ENCODE data around the gene ERCC6L.
A peak's percentile ranks its signal among the peaks of the same experiment; 100 is the strongest.

ERCC6L gene, protein sequence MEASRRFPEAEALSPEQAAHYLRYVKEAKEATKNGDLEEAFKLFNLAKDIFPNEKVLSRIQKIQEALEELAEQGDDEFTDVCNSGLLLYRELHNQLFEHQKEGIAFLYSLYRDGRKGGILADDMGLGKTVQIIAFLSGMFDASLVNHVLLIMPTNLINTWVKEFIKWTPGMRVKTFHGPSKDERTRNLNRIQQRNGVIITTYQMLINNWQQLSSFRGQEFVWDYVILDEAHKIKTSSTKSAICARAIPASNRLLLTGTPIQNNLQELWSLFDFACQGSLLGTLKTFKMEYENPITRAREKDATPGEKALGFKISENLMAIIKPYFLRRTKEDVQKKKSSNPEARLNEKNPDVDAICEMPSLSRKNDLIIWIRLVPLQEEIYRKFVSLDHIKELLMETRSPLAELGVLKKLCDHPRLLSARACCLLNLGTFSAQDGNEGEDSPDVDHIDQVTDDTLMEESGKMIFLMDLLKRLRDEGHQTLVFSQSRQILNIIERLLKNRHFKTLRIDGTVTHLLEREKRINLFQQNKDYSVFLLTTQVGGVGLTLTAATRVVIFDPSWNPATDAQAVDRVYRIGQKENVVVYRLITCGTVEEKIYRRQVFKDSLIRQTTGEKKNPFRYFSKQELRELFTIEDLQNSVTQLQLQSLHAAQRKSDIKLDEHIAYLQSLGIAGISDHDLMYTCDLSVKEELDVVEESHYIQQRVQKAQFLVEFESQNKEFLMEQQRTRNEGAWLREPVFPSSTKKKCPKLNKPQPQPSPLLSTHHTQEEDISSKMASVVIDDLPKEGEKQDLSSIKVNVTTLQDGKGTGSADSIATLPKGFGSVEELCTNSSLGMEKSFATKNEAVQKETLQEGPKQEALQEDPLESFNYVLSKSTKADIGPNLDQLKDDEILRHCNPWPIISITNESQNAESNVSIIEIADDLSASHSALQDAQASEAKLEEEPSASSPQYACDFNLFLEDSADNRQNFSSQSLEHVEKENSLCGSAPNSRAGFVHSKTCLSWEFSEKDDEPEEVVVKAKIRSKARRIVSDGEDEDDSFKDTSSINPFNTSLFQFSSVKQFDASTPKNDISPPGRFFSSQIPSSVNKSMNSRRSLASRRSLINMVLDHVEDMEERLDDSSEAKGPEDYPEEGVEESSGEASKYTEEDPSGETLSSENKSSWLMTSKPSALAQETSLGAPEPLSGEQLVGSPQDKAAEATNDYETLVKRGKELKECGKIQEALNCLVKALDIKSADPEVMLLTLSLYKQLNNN

DNA sequence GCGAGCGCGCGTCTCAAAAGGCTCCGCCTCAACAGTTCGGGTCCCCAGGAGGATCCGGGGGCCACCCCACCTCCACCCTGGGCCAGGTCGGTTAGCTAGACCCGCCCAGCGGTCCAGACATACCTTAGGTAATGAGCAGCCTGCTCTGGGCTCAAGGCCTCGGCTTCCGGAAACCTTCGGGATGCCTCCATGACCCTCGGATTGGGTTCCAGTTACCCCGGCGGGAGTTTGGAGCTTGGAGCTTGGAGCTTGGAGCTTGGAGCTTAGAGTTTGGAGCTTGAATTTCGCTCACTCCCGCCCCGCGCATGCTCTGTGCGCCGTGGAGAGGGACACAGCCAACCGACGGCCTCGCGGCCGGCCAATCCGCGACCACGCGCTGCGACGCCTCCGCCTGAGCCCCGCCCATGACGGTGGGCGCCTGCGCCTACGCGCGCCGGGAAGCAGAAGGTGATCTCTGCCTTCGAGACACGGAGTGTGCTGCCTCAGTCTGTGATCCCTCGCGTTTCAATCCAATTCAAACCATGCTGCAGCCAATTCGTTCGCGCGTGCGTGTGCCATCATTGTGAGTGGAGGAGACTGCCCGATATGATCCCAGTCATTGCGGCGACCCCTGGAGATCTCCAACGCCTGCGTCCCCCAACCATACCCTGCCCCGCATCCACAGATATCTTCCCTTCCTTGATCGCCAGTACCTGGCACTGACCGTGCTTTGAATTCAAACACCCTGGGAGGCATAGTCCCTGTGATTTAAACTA, at the start of gene ERCC6L:
TSS of gene ERCC6L (minus strand) at position 307 of the 755 bp plus-strand sequence. CDS start at position 191, 116 bp downstream.
- peak; percentile 94 for DNase-seq

DNA sequence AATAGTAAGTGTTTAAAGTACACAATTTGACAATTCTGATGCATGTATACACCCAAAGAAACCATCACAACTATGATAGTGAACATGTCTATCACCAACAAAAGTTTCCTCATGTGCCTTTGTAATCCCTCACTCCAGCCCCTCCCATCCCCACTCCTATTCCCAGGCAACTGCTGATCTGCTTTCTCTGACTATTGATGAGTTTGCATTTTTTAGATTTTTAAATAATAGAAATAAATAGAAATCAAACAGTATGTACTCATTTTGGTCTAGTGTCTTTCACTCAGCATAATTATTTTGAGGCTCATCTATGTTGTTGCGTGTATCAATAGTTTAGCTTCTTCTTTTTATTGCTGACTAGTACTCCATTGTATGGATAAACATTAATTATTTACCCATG, 43.5 kb upstream of the ERCC6L start:
- DNase-seq = no peak

DNA sequence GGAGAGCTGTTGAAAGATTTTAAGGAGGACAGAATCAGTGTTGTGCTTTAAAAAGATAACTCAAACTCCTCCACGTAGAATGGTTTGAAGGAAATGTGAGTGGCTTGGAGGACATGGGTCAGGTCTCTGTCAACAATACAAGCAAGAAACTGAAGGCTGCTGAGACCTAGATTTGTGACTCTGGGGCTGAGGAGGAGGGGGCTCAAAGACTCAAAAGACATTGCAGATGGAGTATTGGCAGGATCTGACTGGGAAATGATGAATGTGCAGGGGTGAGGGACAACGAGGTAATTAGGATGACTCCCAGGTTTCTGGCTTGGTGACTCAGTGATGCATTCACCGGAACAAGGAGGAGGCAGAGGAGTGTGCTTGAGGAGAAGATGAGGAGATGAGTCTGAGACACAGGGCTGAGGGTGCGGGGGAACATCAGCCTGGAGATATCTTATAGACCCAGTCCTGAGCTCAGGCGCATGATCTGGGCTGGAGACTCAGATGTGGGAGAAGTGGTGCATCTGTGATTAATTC, 41.6 kb upstream of the ERCC6L start:
- DNase-seq = no peak

DNA sequence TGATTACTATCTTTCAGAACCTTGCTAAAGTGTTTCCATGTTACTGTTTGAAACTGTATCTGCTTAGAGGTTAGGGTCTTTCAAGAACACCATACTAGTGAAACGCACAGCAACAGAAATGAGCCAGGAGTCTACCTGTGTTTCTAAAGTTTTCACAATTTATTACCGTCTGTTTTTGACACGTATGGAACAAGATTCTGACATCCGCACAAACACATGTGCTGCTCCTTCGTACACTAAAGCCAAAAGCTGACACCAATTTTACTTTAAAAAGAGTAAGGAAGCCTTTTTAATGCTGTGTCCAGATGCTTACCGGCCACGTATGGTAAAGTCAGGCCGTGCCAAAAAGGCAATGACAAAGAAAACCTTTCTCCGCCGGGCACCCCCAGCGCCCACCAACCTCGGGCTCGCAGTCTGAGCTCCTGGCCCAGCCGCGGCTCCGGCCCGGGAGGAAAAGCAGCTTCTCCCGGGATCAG, 37.7 kb upstream of the ERCC6L start:
- no peak for DNase-seq

DNA sequence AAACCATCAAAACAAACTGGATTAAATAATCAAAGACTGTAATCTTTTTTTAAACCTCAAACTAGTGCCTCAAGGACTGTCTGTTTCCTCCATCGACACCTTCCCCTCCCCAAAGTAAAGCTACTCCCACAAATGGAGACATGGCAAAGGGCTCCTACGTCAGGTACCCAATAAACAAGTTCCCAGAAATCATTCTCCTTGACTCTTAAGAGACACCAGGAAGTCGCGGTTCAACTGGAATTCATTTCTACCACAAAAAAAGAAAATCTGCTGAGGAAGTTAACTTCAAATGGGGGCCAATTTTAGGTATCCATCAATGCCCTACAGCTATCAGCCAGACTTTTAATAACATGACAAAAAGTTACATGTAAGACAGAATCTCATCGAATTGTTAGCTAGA, 35.7 kb upstream of the ERCC6L start:
- no peak for DNase-seq

DNA sequence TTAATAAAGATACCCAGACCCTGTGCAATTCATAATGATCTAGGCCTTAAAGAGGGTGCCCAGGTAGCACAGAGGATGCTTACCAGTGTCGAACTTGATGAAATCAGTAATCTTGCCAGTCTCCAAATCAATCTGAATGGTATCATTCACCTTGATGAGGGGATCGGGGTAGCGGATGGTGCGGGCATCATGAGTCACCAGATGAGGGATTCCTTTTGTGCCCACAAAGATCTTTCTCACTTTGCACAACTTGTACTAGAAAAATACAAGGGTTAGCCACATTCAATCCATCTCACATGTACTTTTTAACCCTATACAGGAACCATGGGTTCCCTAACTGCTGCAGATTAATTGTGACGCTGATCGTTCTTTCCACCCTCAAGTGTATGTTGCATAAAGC, 34.9 kb upstream of the ERCC6L start:
- DNase-seq = no peak

DNA sequence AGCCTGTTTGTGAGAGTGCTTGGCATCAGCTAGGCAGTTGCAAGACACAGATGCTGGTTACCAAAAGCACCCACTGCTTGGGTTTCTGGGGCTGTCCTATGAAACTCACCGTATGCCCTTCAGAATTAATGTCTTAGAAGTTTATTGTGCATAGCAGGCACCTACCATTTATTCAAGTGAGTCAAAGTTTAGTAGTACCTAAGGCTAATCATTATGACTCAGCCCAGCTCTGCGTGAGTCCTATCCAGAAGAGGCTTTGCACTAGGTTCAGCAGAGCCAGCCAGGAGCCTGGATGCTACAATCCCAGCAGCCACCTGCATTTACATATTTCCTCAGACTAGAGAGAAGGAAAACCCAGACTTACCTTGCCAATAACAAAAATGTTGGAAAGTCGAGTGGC, 34.0 kb upstream of the ERCC6L start:
- no peak for DNase-seq

DNA sequence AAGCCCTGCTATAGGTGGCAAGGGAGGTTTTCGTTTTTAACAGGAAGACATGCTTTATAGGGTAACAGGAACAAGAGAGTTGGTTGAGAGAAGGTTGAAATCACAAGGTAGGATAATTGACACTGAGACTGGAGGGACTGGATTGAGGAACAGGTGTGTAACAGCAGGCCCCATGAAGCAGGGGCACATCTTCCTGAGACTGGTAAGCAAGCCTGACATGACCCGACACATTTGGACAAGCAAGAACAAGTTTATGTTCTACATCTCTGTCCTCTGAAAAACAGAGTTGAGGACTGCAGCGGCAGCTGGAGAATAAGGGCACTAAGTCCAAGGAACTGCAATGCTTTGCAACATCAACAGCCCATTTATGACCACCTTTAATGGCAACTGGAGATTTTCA, 33.0 kb upstream of the ERCC6L start:
- DNase-seq = no peak

DNA sequence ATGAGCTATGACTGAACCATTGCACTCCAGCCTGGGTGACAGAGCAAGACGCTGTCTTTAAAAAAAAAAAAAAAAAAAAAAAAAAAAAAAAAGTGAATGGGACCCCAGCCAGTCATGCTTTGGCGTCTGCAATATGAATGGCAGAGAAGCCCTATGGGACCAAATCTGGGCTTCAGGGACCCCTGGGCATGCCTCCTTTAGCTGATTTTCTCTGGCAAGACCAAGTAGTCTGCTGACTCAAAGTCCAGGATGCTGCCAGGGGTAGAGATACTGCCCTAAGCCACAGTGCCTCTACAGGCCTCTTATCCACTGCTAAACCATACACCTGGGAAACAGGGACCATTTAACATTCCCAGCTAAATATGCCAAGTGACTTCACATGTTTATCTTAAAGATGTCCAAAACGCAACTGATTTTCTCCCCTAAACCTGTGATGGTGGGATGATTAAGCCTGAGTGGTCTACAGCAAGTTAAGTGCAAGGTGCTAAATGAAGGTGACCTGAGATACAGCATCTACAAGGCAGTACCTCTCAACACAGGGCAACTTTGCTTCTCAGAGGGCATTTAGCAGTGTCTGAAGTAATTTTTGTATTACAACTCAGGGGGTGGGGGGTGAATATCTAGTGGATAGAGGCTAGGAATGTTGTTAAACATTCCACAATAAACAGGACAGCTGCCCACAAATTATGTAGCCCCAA, 32.4 kb upstream of the ERCC6L start:
- no peak for DNase-seq

DNA sequence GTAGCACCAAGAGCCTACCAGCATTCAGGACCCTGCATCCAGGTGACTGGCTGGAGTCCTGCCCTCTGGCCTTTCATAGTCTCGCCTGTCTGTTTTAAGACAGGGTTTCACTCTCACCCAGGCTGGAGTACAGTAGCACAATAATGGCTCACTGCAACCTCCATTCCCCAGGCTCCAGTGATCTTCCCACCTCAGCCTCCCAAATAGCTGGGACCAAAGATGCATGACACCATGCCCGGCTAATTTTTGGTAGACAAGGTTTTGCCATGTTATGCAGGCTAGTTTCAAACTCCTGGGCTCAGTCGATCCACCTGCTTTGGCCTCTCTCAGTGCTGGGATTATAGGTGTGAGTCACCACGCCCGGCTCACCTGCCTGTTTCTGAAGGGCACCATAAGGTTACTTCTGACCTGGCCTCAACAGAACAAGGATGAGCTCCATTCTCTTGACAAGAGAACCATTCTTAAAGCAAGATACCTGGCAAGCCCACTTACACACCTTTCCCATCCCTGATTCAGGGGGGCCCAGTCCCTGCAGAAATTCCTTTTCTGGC, 31.6 kb upstream of the ERCC6L start:
- no peak for DNase-seq

DNA sequence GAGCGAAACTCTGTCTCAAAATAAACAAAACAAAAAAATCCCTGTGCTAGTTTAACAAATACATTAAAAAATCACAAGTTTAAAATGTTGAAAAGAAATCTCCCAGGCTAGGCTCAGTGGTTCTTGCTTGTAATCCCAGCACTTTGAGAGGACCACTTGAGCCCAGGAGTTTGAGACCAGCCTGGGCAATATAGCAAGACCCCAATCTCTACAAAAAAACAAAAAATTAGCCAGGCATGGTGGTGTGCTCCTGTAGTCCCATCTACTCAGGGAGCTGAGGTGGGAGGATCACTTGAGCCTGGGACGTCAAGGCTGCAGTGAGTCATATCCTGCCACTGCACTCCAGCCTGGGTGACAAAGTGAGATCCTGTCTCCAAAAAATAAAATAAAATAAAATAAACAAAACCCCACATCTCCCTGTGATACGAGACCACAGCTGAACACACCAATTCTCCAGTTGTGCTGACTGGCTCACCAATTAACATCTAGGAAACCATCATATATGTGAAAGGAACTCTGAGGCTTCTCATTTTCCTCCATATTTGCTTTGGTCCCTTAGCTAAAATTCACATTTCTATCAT, 30.9 kb upstream of the ERCC6L start:
- DNase-seq = no peak

DNA sequence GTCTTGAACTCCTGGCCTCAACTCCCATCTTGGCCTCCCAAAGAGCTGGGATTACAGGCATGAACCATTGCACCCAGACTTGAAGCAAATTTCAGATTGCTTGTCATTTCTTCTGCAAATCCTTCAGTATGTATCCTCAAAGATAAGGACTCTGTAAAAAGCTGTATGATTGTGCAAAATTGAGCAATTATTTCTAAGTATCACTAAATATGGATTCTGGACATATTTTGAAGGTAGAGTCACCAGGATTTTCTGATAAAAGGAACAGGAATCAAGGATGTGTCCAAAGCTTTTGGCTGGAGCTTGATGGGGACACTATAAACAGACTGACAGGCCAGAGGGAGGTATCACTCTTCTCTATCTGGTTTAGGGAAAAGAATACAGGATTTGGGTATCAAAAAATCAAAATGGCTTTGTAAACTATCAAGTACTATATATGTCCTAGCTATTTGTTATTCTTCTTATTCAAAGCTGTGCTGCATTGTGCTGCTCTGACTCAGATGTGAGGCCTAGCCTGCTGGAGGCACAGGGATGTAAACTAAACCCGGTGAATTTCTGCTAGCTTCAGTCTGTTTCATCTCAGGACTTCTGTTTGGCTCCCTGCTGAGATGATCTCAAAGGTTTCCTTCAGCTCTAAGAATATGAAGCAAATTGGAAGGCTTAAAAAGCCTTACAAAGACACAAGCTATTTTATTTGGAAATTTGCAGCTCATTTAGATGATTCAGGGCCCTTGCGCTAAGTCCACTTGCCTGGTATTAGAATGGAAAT, 30.0 kb upstream of the ERCC6L start:
- no peak for DNase-seq

DNA sequence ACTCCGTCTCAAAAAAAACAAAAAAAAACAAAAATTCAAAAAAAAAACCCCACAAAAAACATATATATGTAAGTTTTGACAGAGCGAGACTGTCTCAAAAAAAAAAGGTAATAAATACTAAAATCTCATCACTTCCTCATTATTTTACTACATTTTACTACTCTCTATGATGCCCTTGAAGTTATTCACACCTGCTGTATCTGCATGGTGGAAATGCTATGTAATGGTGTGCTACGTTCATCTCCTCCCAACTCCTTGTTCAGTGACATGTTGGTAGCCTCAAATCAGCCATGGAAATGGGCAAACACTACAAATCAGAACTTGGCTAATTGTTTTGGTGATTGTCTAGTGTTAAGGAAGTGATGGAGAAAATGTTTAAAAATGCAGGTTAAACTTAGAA, 26.4 kb upstream of the ERCC6L start:
- no peak for DNase-seq

DNA sequence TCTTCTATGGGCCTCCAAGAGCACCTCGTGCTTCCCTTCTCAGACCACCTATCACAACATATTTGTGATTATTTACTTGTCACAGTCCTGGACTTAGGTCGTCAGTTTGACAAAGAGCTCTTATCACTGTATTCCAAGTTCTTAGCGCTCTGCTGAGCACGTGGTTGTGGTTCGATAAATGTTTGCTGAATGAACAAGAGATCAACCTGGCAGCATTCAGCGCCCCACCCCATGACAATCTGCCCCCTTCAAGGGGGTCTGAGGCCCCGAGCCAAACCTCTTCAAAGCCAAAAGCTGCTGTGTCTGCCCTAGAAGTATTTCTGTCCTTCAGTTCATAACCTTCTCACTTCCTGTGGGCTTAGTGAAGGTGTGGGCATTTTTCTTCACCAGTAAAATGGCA, 23.2 kb upstream of the ERCC6L start:
- DNase-seq = no peak

DNA sequence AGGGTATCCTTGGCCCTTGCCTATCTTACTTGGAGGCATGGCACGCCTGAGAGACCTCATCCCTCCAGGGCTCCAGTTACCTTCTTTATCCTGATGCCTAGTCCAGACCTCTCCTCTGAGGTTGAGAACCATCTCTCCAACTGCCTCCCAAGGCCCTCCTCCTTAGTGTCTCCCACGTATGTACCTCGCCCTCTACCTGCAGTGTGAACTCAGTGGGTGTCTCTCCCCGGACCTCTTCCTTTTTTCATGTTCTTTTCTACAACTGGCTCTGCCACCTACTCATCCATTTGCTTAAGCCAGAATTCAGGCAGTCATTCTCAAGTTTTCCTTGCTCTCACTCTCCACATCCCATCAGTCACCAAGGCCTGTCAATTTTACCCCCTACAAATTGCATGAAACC, 21.6 kb upstream of the ERCC6L start:
- no peak for DNase-seq

DNA sequence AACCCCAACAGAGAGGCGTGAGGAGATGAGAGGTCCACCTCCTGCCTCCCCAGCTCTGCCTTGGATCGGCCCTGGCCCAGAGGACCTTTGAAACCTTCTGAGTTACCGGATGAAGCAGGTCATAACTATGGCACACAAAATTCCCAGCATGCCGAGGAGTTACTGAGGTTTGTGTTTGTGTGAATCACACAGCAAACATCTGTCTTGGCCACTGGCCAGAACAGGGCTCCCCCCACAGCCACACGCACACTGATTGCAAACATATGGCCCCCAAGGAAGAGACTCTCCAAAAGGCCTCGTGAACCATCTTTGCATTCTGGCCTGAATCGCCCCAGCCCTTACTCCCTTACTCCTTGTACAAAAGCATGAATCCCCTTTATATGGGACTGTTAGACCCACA, 19.3 kb upstream of the ERCC6L start:
- DNase-seq = no peak

DNA sequence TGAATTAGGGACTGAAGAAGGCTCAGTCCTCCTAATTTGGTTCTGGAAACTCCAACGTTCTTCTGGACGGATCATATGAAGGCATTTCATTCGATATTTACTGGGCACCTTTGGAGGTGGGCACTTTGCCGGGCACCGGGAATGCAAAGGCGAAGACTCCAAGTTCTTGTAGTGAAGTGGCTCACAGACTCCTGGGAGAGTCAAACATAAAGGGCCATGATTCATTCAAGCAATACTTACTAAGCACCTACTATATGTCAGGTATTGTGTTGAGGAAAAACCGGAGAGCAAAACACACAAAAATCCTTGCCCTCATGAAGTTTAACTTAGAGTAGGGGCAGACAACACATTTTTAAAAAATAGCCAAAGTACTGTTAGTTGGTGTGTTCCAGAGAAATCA, 17.0 kb upstream of the ERCC6L start:
- no peak for DNase-seq

DNA sequence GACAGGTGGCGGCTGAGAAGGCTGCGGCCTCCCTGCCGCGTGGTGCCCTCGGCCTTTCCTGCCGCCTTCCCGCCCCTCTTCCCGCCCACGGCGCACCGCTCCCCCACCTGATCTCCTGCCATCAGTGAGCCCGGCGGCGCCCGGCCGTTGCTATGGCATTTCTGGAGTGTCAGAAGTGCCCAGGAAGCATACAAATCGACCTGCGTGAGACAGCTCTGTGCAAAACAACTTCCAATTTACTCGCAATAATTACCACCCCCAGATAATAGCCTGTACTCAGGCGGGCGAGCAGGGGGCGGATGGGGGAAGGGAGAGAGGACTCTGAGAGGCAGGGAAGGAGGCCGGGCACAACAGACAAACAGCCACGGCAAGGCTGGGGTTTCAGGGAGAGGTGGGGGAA, 16.6 kb upstream of the ERCC6L start:
- peak; percentile 59 for DNase-seq

DNA sequence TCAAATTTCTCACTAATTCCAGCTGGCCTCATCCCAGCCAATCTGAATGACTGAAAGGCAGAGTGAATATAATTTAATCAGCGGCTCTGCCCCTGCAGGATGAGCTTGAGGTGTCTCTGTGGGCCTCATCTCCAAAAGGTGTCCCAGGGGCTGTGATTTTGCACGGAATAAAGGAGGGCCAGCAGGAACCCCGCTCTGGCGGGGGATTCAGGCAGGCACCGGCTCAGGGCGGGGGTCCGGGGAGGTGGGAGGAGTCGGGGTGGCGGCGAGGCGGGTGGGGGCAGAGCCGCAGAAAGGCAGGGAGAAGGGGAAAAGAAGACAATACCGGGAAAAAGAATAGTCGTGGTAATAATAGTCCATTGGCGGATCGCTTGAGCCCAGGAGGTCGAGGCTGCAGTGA, 16.0 kb upstream of the ERCC6L start:
- DNase-seq = peak; percentile 32

DNA sequence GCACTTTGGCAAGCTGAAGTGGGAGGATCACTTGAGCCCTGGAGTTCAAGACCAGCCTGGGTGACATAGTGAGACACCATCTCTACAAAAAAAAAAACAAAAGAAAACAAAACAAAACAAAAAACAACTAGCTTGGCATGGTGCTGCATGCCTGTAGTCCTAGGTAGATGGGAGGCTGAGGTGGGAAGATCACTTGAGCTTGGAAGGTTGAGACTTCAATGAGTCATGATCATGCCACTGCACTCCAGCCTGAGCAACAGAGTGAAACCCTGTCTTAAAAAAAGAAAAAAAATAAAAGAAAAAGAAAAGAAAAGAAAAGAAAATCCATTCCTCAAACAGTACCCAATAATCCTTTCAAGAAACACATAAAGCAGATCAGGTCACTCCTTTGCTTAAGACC, 14.9 kb upstream of the ERCC6L start:
- DNase-seq = no peak

Measured in eye (tissue), 1 donor.